Measurements from ENCODE around the gene APC. TPM values are rescaled to one million over a fixed set of nuclear protein-coding genes. Genes with fewer than 3 reads are reported as not detected.
A peak's percentile ranks its signal among the peaks of the same experiment; 100 is the strongest.

The APC gene
- total and polyA plus RNA-seq, 2 donors (not counting 3 experiments of a cell fraction or from before 2014, with no cell fraction given) = 11.2 to 39.6 TPM

- Histone ChIP-seq H3K27me3 (ENCODE audit: control insufficient read depth in 2 of 2, insufficient read depth in 2 of 2, low read length in 2 of 2) (no peaks in the 10 kb centered on the region), H3K9me3 (replicated peaks; ENCODE audit: control insufficient read depth, insufficient read depth, low read length) (no peaks in the 10 kb centered on the region), H2AFZ (ENCODE audit: low read depth, low read length) (no peak overlapping the region), H3K9ac (replicated peaks; ENCODE audit: extremely low read depth, insufficient read depth, low read length) (peak overlapping the region; percentile 34), H4K20me1 (replicated peaks; ENCODE audit: control insufficient read depth, extremely low read depth, insufficient read depth, low read length) (no peaks in the 10 kb centered on the region), H3K4me3 (replicated peaks in 1 of 3; ENCODE audit: insufficient read depth in 1 of 3, low read depth in 1 of 3, low read length in 3 of 3) (no peak overlapping the region), H3K79me2 (ENCODE audit: control insufficient read depth, insufficient read depth, low read length) (peaks cover 25% of the 10 kb centered on the region), H3K27ac (ENCODE audit: insufficient read depth, low read depth, low read length) (peak overlapping the region; percentile 57), H3K4me2 (ENCODE audit: insufficient read depth, low read length) (peak overlapping the region; percentile 32), H3K4me1 (ENCODE audit: control insufficient read depth, extremely low read depth, insufficient read depth, low read length) (peaks cover 32% of the 10 kb centered on the region), H3K9me1 (replicated peaks; ENCODE audit: control insufficient read depth, extremely low read depth, insufficient read depth, low read length) (no peaks in the 10 kb centered on the region), H3K36me3 (ENCODE audit: control insufficient read depth in 2 of 2, extremely low read depth in 1 of 2, insufficient read depth in 2 of 2, low read length in 2 of 2) (no peaks in the 10 kb centered on the region)
- TF ChIP-seq MAX (IDR thresholded peaks at IDR 0.05; ENCODE audit: insufficient read depth, insufficient read length) (no peak), MYC (IDR thresholded peaks at IDR 0.05; ENCODE audit: low read depth, low read length) (no peak), FOS (IDR thresholded peaks at IDR 0.05; ENCODE audit: borderline replicate concordance, insufficient read depth, low read length) (peak; percentile 14), CTCF (IDR thresholded peaks at IDR 0.05; ENCODE audit: extremely low read depth in 1 of 2, insufficient read depth in 1 of 2, low read depth in 1 of 2, low read length in 2 of 2) (no peak), JUN (IDR thresholded peaks at IDR 0.05; ENCODE audit: borderline replicate concordance, insufficient read depth, insufficient read length, low read depth) (peak; percentile 45), POLR2A (IDR thresholded peaks at IDR 0.05; ENCODE audit: low read depth, low read length) (no peak), POLR2AphosphoS5 (IDR thresholded peaks at IDR 0.05; ENCODE audit: insufficient read depth, low read depth, low read length) (no peak), GATA2 (IDR thresholded peaks at IDR 0.05; ENCODE audit: insufficient read depth, insufficient read length, low read depth, low read length) (peak; percentile 52), EZH2 (IDR thresholded peaks at IDR 0.05; ENCODE audit: borderline replicate concordance, low read depth, low read length, severe bottlenecking) (no peak)
- dilution Hi-C loops (cut with MboI; ENCODE audit: extremely low pct_ligation_motif_present, low sequenced_read_pairs) (no loop called here), intact Hi-C loops (cut with micrococcal nuclease) (no loop called here)
- no TSS peak for BruUV-seq (replicated peaks)
- POLR2A ChIA-PET = interaction anchor here (0.6 kb wide), 1 partner anchor 14 kb away, joined by 3 read pairs; no protein-coding TSS in a partner anchor
- DNase-seq (ENCODE audit: low read depth, low spot score) = peak; percentile 49
- peak; percentile 53 for FAIRE-seq
- CTCF ChIA-PET = interaction anchor here (1.0 to 4.9 kb wide), 7 partner anchors 11 to 27 kb away, joined by 3 to 28 read pairs (median 8); no protein-coding TSS in a partner anchor
Observed at GRCh38 chr5:112735702-112736101, 2.0 kb upstream of the APC start.

Measured in endothelial cell of umbilical vein (primary cell).